Measurements from ENCODE around the gene ROR2.

ROR2 gene

DNA sequence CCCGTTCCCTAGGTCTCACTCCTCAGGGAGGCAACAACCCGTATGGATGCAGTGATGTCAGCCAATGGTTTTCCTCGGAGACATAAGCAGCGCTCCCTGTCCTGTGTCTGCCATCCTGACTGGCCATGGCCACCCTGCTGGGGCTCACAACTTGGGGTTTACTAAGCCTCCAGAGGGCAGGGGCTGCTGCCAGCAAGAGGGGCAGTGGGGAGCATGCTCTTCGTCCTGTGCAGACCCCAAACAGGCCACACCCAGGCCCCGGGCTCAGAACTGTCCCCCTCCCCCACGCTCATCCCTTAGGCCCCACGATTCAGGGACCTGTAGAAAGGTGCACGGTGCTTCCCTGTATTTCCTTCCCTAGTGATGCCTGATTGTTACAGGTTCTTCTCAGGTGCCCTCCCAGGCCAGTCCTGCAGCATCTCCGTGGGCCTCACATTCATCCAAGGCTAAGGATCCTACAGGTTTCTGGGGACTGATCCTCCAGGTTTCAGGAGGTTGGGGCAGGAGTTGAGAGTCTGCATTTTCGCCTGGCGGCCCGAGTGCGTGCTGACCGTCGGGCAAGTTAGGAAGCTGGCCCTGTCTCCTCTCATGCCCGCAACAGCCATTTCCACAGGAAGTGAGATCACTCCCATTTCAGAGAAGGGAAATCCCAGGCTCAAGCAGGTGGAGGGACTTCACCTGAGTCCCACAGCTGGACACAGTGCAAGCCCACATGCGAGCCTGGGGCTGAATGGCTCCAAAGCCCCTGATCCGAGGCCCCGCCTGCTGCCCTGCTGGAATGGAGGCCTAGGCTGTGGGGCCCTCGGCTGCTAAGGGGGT is 217.6 kb downstream of the ROR2 start:
- no peak for DNase-seq

DNA sequence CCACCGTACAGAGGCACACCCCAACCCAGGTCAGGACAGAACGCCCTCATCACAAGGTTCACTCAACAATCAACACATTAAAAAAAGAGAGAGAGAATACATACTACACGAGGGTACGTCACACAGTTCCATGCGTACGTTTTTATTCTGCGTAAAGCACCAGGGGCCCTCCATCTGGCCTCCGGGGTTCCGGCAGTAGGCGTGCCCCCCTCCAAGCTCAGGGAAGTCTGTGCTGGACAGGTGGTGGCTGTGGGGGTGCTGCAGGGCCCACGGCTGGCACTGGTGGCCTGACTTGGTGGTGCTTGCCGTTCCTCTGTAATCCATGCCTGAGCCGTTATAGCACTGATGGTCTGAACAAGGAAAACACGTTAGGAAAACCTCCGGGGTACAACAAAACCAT is 219.2 kb downstream of the ROR2 start:
- DNase-seq, result no peak

DNA sequence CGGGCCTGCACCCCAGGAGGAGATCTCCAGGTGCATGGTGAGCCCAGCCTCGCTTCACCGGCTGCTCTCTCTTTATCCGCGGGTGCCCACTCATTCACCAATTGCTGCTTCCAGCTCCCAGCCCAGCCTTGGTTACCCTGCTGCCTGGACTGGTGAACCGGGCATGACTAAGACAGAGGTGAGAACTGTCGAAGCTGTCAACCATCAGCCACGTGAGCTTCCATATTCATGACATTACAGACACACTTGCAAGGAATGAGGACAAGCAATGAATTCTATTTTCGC is 220.5 kb downstream of the ROR2 start:
- no peak for DNase-seq

DNA sequence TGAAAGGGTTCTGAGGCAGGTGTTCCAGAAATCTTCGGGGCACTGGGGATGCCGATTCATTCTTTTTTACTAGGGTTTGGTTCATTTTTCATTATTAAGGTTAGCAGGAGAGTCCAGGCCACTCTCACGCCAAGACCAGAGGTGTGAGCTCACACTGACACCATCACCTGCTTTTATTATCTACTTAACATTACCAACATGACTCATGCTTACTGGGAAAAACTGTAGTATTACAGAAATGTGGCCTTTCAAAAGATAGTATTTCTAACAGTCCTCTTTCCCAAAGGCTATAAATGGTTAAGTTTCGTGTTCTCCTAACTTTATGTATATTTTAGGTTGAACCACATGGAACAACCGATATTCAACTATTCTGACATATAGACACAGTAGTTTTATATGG is 222.1 kb downstream of the ROR2 start:
- DNase-seq, result no peak

DNA sequence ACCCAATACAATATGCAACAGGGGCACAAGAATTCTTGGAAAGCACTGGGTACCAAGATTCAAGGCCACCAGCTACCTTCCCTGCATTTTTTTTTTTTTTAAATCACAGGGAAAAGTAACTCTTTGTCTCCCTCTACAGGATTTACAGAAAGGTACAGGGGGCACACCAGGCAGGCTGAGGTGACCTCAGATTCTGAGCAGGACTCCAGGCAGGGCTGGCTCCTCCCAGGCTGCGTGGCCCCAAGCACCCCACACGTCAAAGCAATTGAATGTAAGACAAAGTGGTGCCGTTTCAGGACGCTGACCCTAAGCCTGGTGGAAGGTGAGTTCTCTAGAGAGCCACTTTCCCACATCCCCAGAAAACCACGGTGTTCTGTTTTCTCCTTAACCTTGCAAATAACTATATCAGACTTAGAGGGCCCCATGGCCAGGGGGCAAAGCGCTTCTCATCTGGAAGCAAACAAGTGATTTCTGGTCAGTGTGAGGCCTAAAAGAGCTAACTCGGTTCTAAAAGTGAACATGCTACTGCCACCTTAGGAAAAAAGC is 222.6 kb downstream of the ROR2 start:
- no peak for DNase-seq

DNA sequence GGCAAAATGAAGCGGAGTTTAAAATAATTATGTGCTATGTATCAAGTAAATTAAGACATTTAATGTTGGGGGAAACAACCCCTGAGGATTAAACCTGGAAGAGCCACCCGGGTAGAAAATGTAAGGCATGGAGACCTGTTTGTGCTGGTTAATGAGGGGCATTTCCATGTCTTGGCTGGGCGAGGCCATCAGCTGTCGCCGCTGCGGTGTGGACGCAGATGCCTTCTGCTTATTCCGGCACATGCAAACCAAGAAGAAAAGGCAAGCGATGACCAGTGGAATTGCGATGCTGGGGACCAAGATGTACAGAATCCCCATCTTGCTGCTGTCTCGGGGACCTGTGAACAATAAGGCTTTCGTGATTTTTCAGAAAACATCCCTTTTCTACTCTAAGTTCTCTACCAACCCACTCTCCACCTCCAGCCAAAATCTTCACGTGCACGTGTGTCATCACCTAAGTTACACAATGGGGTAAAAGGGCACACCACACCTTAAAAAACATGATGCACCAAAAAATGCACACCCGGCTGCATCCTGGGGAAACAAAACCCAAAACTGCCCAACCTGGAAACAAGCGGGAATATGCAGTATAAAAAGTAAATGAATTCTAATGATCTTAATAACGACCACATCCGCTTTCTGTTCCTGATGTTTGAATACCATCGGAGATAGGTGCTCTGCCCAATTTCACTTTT is 223.5 kb downstream of the ROR2 start:
- no peak for DNase-seq

DNA sequence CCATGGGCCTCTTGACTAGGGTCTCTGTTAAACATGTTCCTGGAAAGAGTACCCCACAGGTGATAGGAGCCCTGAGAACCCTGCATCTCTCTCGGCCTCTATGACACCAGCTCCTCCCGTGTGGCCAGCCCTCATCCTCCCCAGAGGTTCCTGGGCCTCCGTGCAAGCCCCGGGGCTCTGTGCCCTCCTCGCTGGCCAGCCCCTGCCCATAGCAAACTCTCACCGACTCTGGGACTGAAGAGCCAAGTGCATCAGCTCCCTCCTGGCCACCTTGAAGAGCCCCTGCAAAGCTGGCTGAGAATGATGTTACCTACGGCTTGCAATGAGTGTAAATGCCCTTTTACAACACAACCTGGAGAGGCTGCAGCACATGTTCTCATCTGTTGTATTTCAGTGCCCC is 224.4 kb downstream of the ROR2 start:
- no peak for DNase-seq

DNA sequence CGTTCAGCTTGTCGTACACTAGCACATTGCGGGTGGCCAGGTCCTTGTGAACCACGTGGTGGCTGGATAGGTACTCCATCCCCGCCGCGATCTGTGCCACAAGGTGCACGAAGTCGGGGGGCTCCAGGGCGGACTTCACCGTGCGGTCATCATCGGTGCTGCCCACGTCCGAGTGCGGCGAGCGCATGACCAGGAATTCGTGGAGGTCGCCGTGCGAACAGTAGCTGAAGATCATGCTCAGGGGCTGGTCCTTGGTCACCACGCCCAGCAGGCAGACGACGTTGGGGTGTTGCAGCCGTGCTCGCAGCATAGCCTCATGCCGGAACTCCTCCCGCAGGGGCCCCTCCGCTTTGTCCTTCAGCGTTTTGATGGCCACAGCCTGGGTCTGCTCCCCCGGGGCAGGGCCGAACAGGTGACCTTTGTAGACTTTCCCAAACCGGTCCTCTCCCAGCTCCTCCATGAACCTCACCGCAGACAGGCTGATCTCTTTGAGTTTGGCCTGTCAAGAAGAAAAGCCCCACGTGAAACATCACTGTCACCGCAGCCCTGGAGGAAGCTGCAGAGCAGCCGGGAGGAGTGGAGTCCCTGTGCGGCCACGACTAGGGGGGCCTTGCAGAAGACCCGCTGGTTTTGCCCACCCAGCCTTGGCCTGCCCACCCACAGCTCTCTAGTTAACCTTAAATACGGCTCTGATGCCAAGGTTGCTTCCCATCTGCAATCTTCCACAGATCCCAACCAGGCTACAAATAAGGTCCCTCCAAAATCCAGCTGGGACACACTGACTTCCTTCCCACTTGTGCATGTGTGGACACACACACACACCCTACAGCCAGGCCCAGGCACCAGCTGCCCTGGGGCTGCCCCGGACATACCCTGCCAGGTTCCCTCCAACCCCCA is 225.2 kb downstream of the ROR2 start:
- DNase-seq, result no peak

DNA sequence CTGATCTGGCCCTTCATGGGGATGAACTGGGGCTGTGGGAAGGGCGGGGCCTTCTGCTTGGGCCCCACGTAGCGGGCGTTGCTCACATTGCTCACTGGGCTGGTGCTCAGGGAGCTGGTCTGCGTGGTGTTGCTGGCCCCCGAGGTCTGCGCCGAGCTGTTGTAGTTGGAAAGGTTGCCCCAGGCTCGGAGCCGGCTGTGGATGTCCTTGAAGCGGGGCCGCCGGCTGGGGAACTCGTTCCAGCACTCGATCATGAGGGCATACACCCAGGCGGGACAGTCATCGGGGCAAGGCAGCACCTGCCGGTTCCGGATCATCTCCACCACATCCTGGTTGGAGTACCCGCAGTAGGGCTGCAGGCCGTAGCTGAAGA is 226.0 kb downstream of the ROR2 start:
- no peak for DNase-seq

DNA sequence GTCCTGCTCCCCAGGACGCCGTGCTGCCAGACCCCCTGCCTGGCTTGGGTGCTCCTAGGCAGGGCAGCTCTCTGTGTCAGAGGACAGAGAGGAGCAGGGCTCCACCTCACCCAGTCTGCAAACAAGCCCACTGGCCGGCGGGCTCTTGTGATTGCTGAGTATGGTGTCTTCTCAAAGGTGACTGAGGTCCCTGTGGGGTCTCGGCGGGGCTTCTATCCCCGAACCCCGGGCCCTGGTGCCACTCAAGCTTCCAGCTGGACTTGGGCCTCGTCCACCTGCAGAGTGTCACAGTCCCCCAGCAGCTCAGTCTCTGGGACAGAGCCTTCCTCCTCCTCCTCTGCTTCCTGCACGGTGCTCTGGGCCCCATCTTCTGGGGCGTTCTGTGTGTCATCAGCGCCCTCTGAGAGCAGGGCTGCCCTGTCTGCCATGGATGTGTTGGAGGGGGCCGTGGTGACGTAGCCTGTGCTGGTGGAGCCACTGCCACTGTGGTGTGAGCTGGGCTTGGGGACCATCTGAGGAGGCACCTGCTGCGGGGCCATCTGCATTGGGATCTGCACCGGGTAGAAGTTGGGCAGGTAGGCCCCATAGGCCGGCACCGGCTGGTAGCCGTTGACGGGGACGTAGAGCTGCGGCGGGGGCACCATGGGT is 226.5 kb downstream of the ROR2 start:
- DNase-seq, result no peak

DNA sequence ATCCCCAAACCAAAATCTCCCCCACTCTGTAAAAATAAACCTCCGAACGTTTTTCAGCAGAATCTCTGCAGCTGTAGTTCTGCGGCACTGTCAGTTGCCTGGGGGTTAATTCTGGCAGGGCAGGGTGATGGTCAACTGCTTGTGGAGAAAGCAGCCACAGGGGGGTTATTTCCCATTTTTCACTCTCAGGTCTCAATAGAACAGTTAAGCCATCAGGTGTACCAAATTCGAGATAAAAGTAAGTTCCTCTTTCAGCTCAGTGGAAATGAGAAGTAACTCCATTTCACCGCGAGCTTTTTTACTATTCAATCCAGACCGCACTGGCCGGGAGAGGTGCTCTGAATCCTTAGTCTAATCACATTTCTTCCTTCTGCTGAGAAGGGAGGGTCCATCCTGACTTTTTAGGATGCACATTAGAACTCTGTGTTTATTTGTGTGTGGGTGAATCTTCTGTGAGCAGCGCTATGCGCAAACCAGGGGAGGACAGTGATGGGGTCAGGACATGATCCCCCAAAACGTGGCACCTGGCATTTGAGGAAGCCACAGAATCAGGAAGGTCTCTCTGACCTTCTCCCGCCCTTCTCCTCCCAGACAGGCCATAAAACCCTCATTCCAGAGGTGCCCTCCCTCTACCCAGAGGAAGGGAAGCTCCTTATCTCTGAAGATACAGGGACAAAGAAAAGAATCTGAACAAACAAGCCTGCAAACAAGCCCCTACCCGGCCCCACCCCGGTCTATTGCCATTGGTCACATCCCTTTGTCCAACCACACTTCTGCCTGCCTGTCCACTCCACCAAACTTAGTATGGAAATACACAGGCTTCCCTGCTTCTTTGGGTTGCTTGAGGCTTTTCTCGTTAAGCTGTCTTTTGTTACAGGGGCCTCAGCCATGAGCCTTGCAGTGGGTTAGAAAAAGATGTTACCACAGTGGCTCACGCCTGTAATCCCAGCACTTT is 229.0 kb downstream of the ROR2 start:
- DNase-seq, result no peak

DNA sequence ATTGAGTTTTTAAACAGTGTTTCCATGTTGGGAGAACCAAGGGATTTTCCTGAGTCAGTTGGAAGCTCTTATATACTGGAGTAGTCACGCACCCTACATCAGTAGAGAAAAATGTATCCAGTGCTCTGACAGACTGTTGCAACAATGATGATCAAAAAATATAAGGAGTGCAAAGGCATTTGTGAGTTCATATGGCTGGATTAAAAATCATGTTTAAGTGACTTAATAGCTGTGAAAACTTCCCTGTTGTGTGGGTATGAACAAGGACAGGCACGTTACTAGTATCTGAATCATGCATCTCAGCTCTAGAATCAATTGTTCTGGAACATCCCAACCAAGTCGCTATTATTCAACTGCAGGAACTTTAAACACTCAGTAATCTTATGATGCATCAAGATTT is 229.7 kb downstream of the ROR2 start:
- DNase-seq, result no peak

DNA sequence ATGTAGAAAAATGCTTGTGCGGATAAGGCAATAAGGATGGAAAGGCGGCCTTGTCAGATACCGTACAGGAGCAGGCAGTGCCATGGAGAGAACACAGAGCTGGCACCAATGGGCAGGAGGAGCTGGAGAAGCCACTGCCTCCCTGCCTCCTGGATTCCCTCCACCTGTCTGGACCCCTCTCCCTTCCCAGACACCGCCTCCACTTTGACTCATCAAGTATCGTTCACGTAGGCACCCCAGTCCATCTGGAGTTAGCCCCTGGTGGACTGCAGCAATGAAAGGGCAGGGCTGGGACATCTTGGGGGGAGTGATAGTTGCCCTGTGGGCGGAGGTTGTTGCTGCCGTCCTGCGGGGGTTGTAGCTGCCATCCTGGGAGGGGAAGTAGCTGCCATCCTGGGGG is 232.0 kb downstream of the ROR2 start:
- no peak for DNase-seq

DNA sequence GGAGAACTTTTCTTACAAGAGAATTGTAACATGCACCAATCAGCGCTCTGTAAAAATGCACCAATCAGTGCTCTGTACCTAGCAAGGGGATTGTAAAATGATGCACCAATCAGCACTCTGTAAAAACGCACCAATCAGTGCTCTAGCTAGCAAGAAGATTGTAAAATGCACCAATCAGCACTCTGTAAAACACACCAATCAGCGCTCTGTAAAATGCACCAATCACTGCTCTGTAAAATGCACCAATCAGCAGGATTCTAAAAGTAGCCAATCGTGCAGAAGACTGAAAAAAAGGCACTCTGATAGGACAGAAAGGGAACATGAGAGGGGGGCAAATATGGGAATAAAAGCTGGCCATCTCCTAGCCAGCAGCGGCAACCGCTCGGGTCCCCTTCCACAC is 233.2 kb downstream of the ROR2 start:
- no peak for DNase-seq

DNA sequence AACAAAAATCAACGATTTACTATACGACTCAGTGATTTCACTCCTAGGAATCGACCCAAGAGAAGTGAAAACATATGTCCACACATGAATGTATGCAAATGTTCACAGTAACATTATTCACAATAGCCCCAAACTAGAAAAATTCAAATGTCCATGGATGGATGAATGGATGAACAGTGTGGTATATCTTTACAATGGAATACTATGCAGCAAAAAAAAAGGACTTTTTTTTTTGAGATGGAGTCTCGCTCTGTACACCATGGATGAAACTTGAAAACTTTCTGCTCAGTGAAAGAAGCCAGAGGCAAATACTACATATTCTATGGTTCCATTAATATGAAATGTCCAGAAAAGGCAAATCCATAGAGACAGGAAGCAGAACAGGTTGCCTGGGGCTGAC is 233.8 kb downstream of the ROR2 start:
- DNase-seq, result no peak

DNA sequence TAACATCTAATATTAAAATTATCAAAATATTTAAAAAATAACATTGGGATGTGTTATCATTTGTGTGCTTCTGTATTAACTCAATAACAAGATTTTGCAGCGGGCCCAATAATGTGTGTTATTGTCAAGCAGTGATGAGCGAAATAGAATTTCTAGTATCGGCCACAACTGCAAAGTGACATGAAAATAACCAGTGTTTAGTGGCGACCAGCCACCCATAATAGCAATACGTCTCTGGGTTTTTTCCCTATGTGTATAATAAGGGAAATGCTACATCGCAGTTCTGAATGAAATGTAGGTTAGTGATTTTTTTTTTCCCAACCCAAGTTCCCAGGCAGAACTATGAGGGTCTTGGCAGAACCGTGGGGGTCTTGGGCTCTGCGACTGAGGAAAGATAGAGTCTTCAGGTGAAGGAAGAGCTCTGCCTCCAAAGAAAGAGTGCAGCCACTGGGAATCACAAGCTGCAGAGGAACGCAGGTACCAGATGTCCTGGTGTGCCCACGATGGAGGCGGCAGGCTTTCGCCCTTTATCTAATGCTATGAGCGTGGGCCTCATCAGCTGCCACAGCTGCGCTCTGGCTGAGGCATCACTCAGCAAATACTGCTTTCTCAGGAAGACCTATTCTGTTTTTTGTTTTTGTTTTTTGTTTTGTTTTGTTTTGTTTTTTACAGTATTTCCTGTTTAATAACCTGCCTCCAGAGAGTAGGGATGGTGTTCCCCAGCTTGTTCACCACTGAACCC is 235.0 kb downstream of the ROR2 start:
- DNase-seq, result no peak

DNA sequence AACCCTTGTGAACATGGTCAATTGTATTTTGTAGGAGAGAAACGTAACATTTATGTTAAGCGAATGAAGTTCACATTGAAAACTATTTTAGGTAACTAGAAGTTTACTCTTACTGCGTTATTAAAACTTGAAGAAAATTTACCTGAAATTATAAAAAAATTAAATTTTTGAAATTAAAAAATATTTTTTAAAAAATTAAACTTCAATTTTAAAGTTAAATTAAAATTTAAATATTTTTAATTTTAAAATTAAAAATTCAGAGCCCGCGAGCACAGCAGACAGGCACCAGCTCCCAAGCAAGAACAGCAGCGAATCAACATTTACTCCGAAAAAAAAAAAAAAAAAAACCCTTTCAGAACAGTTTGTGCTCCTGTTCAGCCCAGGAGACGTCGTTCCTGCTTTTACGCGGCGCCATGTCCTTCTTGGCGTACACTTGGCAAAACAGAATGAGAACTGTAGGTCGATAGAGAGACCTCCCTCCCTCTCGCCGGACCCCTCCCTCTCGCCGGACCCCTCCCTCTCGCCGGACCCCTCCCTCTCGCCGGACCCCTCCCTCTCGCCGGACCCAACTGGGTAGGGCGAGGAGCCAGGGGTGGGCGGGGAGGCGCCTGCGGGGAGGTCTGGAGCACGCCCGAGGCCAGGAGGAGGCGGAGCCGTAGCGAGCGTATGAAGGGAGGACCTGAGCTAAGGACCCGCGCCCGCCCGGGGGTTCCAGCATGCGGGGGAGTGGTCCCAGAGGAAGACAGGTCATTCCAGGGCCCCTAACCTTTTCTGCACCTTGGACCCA is 235.8 kb downstream of the ROR2 start:
- no peak for DNase-seq

DNA sequence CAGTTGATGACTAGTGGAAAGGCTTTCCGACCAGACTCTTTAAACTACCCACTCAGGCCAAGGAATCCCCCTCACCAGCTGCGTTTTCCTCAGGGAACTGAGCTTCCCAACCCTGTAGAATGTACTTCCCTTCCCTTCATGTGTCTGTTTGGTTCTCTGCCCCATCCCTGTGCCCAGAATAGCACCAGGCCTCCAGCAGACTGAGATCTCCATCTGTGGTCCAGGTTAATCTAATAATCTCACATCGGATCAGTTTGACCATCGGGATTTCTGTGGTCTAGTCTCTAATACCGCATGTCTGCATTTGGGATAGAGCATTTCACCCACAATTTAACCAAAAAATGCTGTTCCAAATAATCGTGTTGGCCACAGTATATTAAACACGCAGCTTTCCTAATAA is 237.2 kb downstream of the ROR2 start:
- no peak for DNase-seq

DNA sequence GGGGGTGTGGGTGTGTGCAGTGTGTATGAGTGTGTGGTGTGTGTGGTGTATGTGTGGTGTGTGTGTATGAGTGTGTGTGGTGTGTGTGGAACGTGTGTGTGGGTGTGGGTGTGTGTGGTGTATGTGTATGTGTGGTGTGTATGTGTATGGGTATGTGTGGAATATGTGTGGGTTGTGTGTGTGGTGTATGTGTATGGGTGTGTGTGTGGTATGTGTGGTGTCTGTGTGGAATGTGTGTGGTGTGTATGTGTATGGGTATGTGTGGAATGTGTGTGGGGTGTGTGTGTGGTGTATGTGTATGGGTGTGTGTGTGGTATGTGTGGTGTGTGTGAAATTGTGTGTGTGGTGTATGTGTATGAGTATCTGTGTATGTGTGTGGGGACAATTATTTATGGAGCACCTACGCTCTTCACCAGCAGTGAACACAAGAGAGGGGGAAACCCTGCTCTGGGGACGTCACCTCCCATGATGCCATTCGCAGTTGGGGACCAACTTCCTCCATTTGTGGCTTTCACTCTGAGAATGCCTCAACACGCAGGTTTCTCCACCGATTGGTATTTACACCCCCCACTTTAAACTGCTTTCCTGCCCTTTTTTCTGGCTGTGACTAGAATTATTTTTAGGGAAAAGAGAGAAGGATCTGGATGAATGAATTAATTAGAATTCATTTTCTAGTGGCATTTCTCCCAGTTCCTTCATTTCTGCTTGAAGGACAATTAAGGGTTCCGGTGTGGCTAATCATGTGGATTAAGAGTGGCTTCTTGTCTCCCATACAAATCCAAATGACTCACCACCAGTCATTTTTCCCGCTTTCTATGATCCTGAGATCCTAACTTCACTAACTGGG is 238.1 kb downstream of the ROR2 start:
- DNase-seq, result no peak
